ENCODE results near the gene EXD2.
A peak's percentile ranks its signal among the peaks of the same experiment; 100 is the strongest.
"Not testable (repeated sequence)": the region's sequence is repeated elsewhere in the genome, so short reads cannot be mapped to it uniquely, and the experiment has no call there.

Gene EXD2

GRCh38 chr14:69252851-69253250 is 61.6 kb downstream of the EXD2 start:
- no peak for DNase-seq (ENCODE audit: low spot score)

DNA sequence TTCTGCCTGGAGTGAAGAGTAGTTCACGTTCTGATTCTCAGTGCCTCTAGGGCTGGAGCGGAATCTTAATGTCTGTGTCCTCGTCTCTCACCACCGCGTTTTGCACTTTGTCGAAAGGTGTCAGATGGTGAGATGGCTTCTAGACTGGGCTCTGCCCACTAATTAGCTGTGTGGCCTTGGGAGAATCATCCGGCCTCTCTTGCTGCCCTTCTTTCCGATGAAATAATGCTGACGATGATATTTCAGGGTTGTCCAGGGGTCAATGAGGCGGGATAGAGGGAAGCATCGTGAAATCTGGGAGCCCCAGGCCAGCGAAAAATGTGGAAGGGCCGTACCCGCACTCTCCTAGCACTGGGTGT is 67.8 kb downstream of the EXD2 start:
- no peak for DNase-seq (ENCODE audit: low spot score)

DNA sequence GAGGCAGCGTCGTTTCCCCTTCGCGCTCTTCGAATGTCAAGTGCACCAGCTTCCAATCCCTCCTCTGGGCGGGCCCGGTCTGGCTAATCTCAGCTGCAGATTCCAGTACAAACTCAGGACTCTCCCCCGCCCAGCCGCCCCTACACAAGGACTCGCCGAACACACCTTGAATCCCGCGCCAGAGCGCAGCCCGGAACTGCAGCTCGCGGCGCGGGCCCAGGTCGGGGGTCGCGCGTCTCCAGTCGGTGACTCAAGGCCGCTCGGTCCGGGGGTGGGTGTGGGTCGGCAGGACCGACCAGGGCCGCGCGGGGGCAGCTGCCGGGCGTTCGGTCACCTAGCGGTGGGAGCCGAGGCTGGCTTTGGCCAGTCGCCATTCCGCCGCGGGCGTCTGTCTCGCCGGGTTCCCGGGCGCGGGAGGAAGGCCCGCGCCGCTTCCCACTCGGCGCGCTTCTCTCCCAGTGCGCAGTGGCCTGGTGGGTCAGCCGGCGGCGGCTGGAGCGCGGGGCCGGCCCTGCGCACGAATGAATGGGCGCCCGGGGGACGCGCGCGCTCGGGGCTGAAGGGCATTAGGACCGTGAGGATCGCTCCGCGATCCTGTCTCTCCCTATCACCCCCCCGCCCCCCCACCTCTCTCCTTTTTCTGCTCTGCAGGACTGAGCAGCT is 68.4 kb downstream of the EXD2 start, which contains the start of gene GALNT16:
Gene GALNT16, plus strand, starts transcription at position 632 of the 663 bp plus-strand sequence. CDS start 133 bp downstream, outside the sequence.
- peak; percentile 26 for DNase-seq (ENCODE audit: low spot score)

DNA sequence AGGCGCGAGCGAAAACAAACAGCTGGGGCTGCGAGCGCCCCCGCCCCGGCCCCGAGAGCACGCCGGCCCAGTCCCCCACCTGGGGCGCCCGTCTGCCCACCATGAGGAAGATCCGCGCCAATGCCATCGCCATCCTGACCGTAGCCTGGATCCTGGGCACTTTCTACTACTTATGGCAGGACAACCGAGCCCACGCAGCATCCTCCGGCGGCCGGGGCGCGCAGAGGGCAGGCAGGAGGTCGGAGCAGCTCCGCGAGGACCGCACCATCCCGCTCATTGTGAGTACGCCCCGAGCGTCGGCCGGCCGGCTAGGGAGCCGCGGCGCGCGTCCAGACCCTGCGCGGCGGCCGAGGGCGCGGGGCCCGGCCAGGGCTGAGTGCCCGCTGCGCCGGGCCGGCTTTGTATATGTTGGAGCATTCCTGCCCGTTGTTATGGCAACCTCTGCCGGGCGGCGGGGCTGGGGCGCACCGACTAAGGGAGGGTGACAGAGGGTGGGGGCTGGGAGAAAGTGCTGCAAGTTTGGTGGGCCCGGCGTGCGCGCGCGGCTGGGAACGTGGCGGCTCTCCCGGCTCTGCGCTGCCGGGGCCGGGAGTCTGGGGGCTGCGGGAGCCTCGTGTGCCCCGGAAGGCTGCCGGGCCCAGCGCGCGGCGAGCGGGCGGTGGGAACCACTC is 69.0 kb downstream of the EXD2 start:
- peak; percentile 17 for DNase-seq (ENCODE audit: low spot score)

DNA sequence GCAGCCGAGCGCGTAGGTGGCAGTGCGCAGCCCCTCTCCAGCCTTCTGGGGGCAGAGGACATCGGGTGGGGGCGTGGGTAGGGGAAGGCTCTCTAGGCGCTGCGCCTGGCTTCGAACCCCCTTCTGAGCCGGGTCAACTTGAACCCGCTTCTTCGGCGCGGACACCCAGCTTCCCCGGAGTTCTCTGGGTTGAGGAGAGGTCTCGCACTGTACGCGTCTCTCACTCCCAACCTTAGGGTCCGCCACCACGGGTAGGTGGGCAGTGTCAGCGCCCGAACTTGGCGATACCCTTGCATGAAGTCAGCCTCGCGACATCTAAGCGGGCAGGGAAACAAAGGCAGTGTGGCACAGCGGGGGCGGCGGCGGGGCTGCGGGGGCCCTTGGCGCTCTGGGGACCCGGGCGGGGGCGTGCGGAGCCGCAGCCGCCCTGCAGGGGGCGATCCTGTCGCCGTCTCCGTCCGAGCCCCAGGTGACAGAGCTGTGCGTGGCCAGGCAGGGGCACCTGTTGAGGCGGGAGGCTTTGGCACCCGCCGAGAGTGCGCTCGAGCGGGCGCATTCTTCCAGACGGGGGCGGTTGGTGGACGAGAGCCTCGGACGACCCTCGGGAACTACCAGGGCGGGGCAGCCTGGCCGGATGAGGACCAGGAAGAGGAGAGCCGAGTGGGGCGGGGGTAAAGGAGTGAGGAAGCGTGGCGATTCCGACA is 69.7 kb downstream of the EXD2 start:
- peak; percentile 44 for DNase-seq (ENCODE audit: low spot score)

GRCh38 chr14:69261761-69262331 is 70.5 kb downstream of the EXD2 start:
- DNase-seq (ENCODE audit: low spot score) = no peak

DNA sequence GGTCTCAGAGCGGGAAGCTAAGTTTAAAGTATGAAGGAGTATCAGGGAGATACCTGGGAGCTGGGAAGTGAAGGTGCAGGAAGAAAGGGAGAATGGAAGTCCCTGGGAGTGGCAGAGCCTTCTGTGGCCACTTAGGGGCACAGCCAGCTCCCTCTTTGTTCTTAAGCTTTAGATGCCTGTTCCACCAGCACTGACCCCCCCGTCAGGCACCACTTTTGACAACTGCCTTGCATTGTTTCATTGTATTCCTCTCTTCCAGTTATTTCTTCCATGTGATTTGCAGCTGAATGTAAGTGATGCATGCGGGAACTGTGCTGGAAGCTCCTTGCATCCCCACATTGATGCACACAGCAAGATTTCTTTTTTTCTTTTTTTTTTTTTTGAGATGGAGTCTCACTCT is 71.2 kb downstream of the EXD2 start:
- no peak for DNase-seq (ENCODE audit: low spot score)

DNA sequence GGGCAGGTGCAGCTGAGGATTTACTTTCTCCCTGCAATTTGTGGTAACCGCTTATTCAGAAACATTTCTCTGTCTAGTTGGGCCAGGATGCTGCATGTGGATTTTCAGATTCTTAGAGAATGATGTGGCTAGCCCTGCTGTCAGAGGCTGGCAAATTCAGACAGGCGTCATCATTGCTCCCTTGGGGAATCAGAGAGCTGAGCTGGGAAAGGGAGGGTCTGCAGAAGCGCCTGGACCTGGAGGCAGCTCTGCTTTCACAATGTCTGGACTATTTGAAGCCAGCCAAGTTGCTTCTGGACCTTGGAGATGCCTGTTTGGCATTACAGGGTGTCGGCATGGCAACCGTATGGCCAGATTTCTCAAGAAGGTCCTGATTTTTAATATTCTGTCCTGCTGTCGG is 72.1 kb downstream of the EXD2 start:
- peak; percentile 24 for DNase-seq (ENCODE audit: low spot score)

- DNase-seq (ENCODE audit: low spot score) = no peak
Measured at GRCh38 chr14:69263771-69264170, 72.5 kb downstream of the EXD2 start.

GRCh38 chr14:69266572-69267345 is 75.5 kb downstream of the EXD2 start:
- no peak for DNase-seq (ENCODE audit: low spot score)

DNA sequence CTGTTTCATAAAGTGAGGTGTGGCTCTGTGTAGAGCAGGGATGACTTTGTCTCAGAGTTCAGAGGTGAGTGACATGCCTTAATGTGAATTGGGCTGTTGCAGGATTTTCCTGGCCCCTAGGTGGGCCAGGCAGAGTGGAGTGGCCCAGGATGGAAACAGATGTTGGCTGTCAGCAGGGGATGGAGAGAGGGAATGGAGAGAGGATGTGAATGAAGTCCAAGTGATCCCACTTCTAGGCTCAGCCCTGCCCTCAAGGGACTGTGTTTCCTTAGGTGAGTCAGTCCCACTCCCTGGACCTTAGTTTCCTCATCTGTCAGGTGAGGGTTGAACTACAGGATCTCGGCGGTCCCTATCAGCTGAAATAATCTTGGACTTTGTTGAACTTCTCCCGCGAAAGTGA is 76.2 kb downstream of the EXD2 start:
- no peak for DNase-seq (ENCODE audit: low spot score)

- DNase-seq (ENCODE audit: low spot score) = no peak
Measured at GRCh38 chr14:69268223-69268622, 76.9 kb downstream of the EXD2 start.

- peak; percentile 68 for DNase-seq (ENCODE audit: low spot score)
Measured at GRCh38 chr14:69268763-69269162, 77.5 kb downstream of the EXD2 start.

DNA sequence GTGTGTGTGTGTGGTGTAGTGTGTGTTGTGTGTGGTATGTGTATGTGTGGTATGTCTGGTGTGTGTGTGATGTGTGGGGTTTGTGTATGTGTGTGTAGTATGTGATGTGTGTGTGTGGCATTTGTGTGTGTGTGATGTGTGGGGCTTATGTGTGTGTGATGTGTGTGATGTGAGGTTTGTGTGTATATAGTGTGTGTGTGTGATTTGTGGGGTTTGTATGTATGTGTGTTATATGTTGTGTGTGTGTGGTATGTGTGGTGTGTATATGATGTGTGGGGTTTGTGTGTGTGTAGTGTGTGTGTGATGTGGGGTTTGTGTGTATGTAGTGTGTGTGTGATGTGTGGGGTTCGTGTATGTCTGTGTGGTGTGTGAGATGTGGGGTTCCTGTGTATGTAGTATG is 78.1 kb downstream of the EXD2 start:
- DNase-seq (ENCODE audit: low spot score) = no peak

- no peak for DNase-seq (ENCODE audit: low spot score)
Measured at GRCh38 chr14:69270097-69270496, 78.8 kb downstream of the EXD2 start.

DNA sequence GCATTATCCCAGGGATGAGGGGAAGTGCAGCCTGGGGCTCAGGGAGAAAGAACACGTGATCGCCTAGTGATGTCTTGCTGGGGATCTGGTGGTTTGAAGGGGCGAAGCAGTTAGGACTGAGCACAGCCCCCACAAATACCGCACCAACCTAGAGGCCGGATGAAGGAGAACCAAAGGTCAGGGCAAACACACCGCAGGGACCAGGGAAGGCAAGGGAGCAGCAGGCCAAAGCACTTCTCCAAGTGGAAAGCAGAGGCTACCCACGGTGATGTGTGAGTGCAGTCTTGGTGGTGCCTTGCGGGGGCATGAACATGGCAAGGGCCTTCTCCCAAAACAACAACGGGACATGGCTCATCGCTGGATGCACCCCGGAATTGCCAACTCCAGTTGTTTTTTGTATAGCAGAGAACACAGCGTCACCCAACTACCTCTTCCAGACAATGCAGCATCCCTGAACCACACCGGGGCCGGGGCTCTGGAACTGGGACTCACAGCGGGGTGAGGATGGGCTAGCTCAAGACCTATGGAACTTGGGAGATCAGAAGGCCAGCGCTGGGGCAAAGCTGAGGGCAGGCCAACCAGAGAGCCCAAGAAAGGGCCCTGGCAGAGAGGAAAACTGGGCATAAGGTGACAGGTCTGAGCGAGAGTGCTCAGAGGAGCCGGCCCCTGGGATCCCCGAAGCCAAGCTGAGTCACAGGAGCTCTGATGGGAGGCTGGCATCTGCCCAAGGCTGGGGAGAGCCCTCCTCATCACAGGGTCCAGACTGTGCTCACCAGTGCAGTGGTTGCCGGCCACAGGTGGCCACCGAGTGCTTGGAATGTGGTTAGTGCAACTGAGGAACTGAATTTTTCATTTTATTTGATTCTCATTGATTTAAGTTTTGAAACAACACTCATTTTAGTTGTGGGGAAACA is 79.8 kb downstream of the EXD2 start:
- peak; percentile 47 for DNase-seq (ENCODE audit: low spot score)

DNA sequence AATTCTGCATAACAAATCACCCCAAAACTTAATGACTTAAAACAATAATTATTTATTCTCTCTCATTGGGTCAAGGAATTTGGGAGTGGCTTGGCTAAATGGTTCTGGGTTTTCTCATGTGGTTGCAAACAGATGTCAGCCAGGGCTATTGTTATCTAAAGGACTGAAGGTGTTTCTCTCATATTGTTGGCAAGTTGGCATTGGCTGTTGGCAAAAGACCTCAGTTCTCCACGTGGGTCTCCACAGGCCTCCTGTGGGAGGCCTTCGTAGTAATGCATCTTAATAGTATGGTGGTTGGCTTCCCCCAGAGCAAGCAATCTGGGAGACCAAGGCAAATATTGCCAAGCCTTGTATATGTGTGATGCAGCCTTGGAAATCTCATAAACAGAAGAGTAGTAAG is 83.0 kb downstream of the EXD2 start:
- no peak for DNase-seq (ENCODE audit: low spot score)

- no peak for DNase-seq (ENCODE audit: low spot score)
Measured at GRCh38 chr14:69275331-69275730, 84.0 kb downstream of the EXD2 start.

GRCh38 chr14:69277356-69277755 is 86.1 kb downstream of the EXD2 start:
- DNase-seq (ENCODE audit: low spot score) = not testable (repeated sequence)

GRCh38 chr14:69280746-69281291 is 89.5 kb downstream of the EXD2 start:
- DNase-seq (ENCODE audit: low spot score) = no peak
